K562 (cell line): ENCODE data around the gene FBXO28. TPM values are rescaled to one million over a fixed set of nuclear protein-coding genes. Genes with fewer than 3 reads are reported as not detected.

Experiments used
- BHLHE40 ChIP-seq: IDR thresholded peaks from 2 replicates; pipeline ENCODE4 v1.6.1; 2011; ENCODE audit warnings: low read length, improper control_type of control experiment
- BMI1 ChIP-seq: fragments of 150-350 bp; IDR thresholded peaks from 2 replicates; pipeline ENCODE4 v1.6.1; 2014; ENCODE audit warnings: low read length
- C11orf30 ChIP-seq: fragments of 450-650 bp; IDR thresholded peaks from 2 replicates; pipeline ENCODE4 v1.6.1; 2016; ENCODE audit warnings: low read depth, mild to moderate bottlenecking
- IRF2 ChIP-seq: sonication (generic); formaldehyde crosslinking; IDR thresholded peaks from 2 replicates; pipeline ENCODE4 v1.8.1; 2022; ENCODE audit warnings: mild to moderate bottlenecking, missing genetic modification reagents
- MEF2A ChIP-seq: IDR thresholded peaks from 2 replicates; pipeline ENCODE4 v1.6.1; 2011; ENCODE audit warnings: low read depth, mild to moderate bottlenecking, low read length, moderate library complexity; ENCODE audit not compliant: control insufficient read depth
- MTA2 ChIP-seq: fragments of 450-650 bp; IDR thresholded peaks from 2 replicates; pipeline ENCODE4 v1.6.1; 2016; ENCODE audit warnings: low read depth
- NRF1 ChIP-seq, 2 experiments: fragments of 450-650 bp; IDR thresholded peaks in 1 of 2; conservative IDR thresholded peaks in 1 of 2; 2 replicates each; pipeline ENCODE4 v1.6.1; 2014; ENCODE audit warnings: mild to moderate bottlenecking in 2 of 2
- PURB ChIP-seq: sonication (generic); formaldehyde crosslinking; IDR thresholded peaks from 2 replicates; pipeline ENCODE4 v1.9.0; 2021; ENCODE audit warnings: low read depth, mild to moderate bottlenecking, missing genetic modification reagents
- ZBTB7A ChIP-seq: IDR thresholded peaks from 2 replicates; pipeline ENCODE4 v1.6.1; 2011; ENCODE audit warnings: low read depth, mild to moderate bottlenecking, low read length, moderate library complexity, borderline replicate concordance; ENCODE audit not compliant: control insufficient read depth
- ZNF696 ChIP-seq: fragments of 250-450 bp; sonication (Bioruptor Pico); conservative IDR thresholded peaks from 2 replicates; pipeline ENCODE4 v1.4.0; 2020; ENCODE audit warnings: mild to moderate bottlenecking, moderate library complexity
- ZSCAN32 ChIP-seq: fragments of 450-650 bp; formaldehyde crosslinking; IDR thresholded peaks from 2 replicates; pipeline ENCODE4 v1.4.0; 2020; ENCODE audit warnings: mild to moderate bottlenecking, moderate library complexity
- polyA plus RNA-seq, 8 experiments: library from polyadenylated mRNA; depleted of rRNA in 4 of 8; stranded (reverse) in 5 of 8; unstranded in 3 of 8; fragments of >200 nt; fragmentation: Nextera tagmentation in 2 of 8; fragmentation: Illumina TruSeq in 1 of 8; extraction: Ambion mirVana in 2 of 8; extraction: Trizol in 1 of 8; gene quantifications; 2 replicates each; pipeline versions ENCODE4 v1.2.1 to v1.2.3, GENCODE V29; 2011 to 2014; ENCODE audit warnings: inconsistent platforms in 1 of 8, missing spikeins in 1 of 8
- total RNA-seq, 7 experiments: library from RNA; depleted of rRNA in 6 of 7; stranded (reverse); fragments of >200 nt in 6 of 7; fragmentation: Illumina TruSeq in 2 of 7; extraction: Trizol in 2 of 7; gene quantifications; 2 replicates each; pipeline versions ENCODE4 v1.2.1 to v1.2.3, GENCODE V29; 2011 to 2021; ENCODE audit warnings: low replicate concordance in 1 of 7
- TF ChIP-seq, protein P1 (sequence below), 2 experiments: fragments of 450-650 bp; IDR thresholded peaks; 2 replicates each; pipeline ENCODE4 v1.6.1; 2016; ENCODE audit warnings: mild to moderate bottlenecking in 2 of 2, borderline replicate concordance in 1 of 2, low read depth in 1 of 2, moderate library complexity in 1 of 2
- TF ChIP-seq, protein P2 (sequence below): fragments of 250-450 bp; sonication (Bioruptor Pico); IDR thresholded peaks from 2 replicates; pipeline ENCODE4 v1.5.0; 2022; ENCODE audit warnings: mild to moderate bottlenecking
- TF ChIP-seq, protein P3 (sequence below): sonication (generic); formaldehyde crosslinking; IDR thresholded peaks from 2 replicates; pipeline ENCODE4 v1.8.0; 2022; ENCODE audit warnings: missing genetic modification reagents, mild to moderate bottlenecking, borderline replicate concordance
- TF ChIP-seq, protein P4 (sequence below): sonication (generic); IDR thresholded peaks from 2 replicates; pipeline ENCODE4 v1.6.1; 2016

FBXO28 gene
- total and polyA plus RNA-seq, 9 of the 15 experiments (the other 6 are each of a cell fraction or from before 2014, with no cell fraction given) = 4.1 to 34.8 (median 25.3) TPM

DNA sequence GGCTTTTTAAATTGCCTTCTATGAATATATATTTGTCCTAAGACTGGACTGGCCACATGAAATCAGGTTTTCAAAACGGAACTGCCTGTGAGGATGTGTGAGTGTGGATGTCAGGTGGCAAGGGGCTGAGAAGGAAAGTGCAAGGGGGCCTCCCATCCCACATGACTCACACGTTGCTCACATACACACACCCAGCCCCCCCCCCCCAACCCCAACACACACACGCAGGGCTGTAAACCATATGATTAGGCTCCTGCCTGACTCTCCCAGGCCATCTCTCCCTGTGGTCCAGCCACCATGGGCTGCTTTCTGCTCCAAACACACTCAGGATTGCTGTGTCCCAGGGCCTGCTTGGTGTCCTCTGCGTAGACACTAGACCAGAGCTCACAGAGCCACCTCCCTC, 91.5 kb downstream of the FBXO28 start (continued):
- TF ChIP-seq, protein P1, sequence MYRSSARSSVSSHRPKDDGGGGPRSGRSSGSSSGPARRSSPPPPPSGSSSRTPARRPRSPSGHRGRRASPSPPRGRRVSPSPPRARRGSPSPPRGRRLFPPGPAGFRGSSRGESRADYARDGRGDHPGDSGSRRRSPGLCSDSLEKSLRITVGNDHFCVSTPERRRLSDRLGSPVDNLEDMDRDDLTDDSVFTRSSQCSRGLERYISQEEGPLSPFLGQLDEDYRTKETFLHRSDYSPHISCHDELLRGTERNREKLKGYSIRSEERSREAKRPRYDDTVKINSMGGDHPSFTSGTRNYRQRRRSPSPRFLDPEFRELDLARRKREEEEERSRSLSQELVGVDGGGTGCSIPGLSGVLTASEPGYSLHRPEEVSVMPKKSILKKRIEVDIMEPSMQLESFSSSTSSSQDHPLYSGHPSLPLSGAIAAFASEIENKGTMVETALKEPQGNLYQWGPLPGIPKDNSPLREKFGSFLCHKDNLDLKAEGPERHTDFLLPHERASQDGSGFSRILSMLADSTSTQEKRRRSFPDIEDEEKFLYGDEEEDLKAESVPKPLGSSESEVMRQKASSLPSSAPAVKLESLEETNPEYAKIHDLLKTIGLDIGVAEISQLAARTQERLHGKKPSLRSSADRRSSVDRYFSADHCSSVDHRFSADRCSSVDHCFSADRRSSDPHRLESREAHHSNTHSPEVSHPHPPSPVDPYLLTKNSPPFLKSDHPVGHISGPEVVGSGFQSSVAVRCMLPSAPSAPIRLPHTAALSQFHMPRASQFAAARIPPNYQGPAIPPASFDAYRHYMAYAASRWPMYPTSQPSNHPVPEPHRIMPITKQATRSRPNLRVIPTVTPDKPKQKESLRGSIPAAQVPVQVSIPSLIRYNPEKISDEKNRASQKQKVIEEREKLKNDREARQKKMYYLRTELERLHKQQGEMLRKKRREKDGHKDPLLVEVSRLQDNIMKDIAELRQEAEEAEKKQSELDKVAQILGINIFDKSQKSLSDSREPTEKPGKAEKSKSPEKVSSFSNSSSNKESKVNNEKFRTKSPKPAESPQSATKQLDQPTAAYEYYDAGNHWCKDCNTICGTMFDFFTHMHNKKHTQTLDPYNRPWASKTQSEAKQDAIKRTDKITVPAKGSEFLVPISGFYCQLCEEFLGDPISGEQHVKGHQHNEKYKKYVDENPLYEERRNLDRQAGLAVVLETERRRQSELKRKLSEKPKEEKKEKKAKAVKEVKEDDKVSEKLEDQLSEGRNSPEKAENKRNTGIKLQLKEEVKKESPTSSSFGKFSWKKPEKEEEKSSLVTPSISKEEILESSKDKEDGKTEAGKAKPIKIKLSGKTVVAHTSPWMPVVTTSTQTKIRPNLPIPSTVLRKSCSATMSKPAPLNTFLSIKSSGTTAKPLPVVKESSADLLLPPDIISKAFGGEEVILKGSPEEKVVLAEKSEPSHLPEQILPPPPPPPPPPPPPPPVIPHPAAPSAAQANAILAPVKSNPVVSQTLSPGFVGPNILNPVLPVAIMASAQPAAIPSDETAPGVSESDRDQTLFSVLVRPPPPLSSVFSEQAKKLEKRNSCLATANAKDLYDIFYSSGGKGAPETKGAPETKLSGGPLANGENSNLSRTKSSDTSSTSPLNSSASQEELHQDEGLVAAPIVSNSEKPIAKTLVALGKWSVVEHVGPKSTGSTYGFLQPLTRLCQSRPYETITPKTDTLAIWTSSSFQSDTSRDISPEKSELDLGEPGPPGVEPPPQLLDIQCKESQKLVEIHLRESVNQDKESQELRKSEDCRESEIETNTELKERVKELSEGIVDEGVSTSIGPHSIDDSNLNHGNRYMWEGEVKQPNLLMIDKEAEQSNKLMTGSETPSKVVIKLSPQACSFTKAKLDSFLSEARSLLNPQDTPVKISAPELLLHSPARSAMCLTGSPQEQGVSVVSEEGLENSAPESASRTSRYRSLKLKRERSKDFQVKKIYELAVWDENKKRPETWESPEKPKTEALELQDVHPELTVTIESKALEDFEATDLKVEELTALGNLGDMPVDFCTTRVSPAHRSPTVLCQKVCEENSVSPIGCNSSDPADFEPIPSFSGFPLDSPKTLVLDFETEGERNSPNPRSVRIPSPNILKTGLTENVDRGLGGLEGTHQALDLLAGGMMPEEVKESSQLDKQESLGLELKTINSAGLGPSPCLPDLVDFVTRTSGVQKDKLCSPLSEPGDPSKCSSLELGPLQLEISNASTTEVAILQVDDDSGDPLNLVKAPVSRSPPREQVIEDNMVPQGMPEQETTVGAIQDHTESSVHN (IDR thresholded peaks at IDR 0.05; ENCODE audit: borderline replicate concordance in 1 of 2, low read depth in 1 of 2) = no peak
- peak; percentile 18; the same call in 1 of the 2 replicates for TF ChIP-seq C11orf30
- peak; percentile 41; the same call in 1 of the 2 replicates for TF ChIP-seq ZBTB7A
- TF ChIP-seq, protein P2, sequence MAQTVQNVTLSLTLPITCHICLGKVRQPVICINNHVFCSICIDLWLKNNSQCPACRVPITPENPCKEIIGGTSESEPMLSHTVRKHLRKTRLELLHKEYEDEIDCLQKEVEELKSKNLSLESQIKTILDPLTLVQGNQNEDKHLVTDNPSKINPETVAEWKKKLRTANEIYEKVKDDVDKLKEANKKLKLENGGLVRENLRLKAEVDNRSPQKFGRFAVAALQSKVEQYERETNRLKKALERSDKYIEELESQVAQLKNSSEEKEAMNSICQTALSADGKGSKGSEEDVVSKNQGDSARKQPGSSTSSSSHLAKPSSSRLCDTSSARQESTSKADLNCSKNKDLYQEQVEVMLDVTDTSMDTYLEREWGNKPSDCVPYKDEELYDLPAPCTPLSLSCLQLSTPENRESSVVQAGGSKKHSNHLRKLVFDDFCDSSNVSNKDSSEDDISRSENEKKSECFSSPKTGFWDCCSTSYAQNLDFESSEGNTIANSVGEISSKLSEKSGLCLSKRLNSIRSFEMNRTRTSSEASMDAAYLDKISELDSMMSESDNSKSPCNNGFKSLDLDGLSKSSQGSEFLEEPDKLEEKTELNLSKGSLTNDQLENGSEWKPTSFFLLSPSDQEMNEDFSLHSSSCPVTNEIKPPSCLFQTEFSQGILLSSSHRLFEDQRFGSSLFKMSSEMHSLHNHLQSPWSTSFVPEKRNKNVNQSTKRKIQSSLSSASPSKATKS (CRISPR knock-in tag) = no peak
- no peak for TF ChIP-seq PURB
- TF ChIP-seq, protein P3, sequence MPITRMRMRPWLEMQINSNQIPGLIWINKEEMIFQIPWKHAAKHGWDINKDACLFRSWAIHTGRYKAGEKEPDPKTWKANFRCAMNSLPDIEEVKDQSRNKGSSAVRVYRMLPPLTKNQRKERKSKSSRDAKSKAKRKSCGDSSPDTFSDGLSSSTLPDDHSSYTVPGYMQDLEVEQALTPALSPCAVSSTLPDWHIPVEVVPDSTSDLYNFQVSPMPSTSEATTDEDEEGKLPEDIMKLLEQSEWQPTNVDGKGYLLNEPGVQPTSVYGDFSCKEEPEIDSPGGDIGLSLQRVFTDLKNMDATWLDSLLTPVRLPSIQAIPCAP = no peak
- no peak for TF ChIP-seq NRF1 (conservative IDR thresholded peaks at IDR 0.05 in 1 of 2, IDR thresholded peaks at IDR 0.05 in 1 of 2)
- no peak for TF ChIP-seq ZSCAN32 (CRISPR knock-in tag)
- no peak for TF ChIP-seq BHLHE40
- no peak for TF ChIP-seq IRF2 (CRISPR knock-in tag)
- TF ChIP-seq ZNF696 (CRISPR knock-in tag) = no peak
- no peak for TF ChIP-seq BMI1
- no peak for TF ChIP-seq MTA2
- TF ChIP-seq, protein P4, sequence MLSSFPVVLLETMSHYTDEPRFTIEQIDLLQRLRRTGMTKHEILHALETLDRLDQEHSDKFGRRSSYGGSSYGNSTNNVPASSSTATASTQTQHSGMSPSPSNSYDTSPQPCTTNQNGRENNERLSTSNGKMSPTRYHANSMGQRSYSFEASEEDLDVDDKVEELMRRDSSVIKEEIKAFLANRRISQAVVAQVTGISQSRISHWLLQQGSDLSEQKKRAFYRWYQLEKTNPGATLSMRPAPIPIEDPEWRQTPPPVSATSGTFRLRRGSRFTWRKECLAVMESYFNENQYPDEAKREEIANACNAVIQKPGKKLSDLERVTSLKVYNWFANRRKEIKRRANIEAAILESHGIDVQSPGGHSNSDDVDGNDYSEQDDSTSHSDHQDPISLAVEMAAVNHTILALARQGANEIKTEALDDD = 0 out of 2 replicates have a peak, but pooled peaks have one; percentile 15
- TF ChIP-seq MEF2A = no peak
